Measurements from ENCODE around the gene ATP1A2.
"Not testable (repeated sequence)": the region's sequence is repeated elsewhere in the genome, so short reads cannot be mapped to it uniquely, and the experiment has no call there.

The ATP1A2 gene

DNA sequence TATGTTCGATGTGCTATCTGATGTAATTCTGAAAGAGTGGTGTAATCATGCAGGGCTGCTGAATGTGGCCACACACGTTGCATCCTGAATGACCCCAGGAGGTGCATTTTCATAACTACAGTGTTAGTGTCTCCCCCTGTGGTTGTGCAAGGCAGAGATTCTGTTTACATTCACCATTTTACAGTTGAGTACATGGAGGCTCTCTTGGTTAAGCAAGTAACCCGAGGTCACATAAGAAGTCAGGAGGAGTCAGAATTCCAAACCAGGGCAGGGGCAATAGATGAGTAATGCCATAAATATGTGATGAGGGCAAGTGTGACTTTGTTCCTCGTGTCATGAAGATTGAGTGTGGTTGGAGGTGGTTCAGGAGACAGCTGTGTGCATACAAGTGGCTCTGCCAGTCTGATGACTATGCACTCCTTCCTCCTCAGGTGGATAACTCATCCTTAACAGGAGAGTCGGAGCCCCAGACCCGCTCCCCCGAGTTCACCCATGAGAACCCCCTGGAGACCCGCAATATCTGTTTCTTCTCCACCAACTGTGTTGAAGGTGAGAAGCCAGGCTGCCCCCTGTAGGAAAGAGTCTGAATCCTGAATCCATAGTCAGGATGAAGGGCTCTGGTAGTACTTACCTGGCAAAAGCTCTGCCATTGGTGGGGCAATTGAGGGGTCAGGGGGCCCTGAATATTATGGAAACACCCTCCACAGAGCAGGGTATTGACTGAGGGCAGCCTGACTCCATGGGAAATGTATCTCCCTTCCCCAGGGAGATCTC is 9.3 kb downstream of the ATP1A2 start:
- no peak for DNase-seq (ENCODE audit: low read depth, low spot score)

DNA sequence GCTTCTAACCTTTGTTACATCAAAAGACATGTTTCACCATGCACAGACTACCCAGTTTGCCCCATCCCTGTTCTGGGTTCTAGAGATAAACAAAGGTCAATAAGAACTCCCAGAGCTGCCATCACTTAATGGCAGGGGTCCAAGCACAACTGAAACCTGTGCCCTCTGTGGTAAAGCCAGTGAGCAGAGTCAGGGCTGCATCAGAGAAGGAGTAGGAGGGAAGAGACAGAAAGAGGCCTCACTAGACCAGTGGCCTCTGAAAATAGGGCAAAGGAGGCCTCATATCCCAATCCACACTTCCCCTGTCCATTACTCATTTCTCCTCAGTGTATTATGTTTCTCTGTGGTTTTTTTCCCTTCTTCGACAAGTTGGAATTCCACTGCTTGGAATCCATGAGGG is 10.2 kb downstream of the ATP1A2 start:
- DNase-seq (ENCODE audit: low read depth, low spot score) = no peak

DNA sequence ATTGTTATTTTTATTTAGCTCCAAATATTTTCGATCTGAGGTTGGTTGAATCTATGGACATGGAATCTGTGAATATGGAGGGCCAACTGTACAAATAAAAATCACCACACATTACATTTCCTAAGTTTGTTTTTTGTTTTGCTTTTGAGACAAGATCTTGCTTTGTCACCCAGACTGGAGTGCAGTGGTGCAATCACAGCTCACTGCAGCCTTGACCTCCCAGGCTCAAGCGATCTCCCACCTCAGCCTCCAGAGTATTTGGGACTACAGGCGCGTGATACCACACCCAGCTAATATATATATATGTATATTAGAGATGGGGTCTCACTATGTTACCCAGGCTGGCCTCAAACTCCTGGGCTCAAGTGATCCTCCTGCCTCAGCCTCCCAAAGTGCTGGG is 10.8 kb downstream of the ATP1A2 start:
- not testable (repeated sequence) for DNase-seq (ENCODE audit: low read depth, low spot score)

DNA sequence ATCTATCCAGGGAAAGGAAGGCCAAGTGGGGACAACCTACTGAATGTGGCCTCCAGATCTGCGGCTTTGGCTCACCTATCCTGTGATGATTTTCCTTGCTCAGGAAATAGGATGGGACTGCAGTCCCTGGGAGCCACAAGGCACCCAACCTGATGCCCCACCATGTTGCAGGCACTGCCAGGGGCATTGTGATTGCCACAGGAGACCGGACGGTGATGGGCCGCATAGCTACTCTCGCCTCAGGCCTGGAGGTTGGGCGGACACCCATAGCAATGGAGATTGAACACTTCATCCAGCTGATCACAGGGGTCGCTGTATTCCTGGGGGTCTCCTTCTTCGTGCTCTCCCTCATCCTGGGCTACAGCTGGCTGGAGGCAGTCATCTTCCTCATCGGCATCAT is 11.8 kb downstream of the ATP1A2 start:
- DNase-seq (ENCODE audit: low read depth, low spot score) = no peak

DNA sequence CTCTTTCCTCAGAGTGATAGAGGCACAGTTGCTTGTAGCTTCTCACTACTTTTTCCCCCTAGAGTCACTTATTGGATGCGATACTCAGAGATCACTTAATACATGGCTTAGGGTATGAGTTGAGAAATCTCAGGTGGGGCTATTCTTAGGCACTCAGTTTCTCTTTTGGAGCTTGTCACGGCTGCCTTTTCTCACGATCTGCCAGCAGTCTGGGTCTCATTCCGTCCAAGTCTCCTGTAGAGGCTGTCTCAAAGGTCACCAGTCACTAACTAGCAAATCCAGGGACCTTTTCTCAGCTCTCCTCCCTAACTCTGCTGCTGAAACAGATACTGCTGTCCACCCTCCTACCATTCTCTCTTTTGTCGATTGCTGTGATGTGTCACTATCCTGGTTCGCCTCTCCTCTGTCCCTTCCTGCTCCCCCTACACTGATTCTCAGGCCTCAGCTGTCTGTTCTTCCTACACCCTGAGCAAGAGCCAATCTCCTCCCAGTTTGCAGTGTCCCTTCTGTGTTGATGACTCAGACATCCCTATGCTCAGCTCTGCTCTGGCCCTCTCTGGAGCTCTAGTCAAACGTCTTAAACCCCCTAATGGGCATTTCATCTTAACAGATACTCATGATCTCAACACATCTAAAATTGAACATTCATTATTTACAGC is 12.4 kb downstream of the ATP1A2 start:
- DNase-seq (ENCODE audit: low read depth, low spot score) = no peak

DNA sequence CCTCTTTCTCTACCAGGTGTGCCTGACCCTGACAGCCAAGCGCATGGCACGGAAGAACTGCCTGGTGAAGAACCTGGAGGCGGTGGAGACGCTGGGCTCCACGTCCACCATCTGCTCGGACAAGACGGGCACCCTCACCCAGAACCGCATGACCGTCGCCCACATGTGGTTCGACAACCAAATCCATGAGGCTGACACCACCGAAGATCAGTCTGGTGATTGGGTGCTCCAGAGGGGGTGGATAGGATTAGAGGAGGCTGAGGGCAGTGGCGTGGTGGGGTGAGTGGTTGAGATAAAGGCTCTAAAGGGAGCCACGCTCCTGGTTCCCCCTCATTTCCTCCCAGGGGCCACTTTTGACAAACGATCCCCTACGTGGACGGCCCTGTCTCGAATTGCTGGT is 13.1 kb downstream of the ATP1A2 start:
- DNase-seq (ENCODE audit: low read depth, low spot score) = no peak

GRCh38 chr1:160129046-160129445 is 13.5 kb downstream of the ATP1A2 start:
- DNase-seq (ENCODE audit: low read depth, low spot score) = no peak

- no peak for DNase-seq (ENCODE audit: low read depth, low spot score)
Observed at GRCh38 chr1:160129558-160129957, 14.0 kb downstream of the ATP1A2 start.

- no peak for DNase-seq (ENCODE audit: low read depth, low spot score)
Observed at GRCh38 chr1:160129966-160130365, 14.4 kb downstream of the ATP1A2 start.

DNA sequence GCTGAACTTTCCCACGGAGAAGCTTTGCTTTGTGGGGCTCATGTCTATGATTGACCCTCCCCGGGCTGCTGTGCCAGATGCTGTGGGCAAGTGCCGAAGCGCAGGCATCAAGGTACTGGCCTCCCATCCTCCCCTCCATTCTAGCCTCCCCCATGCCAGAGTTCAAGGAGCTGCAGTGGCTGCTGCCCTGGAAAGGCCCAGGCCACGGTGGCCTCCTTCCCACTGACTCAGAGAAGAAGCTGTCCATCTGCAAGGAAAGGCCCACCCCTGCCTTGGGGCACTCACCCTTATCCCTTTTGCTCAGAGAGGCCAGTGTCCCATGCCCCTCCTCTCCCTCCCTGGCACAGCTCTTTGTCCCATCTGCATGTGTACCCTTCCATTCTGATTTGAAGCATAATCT is 14.9 kb downstream of the ATP1A2 start:
- no peak for DNase-seq (ENCODE audit: low read depth, low spot score)

DNA sequence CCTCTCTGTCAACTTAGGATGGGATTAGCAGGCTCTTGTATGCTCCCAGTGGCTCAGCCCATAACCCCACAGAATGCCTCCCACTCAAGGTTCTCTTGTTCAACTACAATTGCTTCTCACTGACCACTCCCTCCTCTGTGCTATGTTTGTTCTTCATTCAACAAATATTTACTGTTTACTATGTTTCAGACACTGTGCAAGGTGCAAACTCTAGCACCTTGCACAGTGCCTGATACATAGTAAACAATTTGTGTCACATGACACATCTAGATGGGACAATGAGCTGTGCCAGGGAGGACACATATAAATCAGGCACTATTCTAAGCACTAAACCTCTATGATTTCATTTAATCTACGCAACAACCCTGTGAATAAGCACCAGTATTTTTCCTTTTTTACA is 15.4 kb downstream of the ATP1A2 start:
- DNase-seq (ENCODE audit: low read depth, low spot score) = no peak

DNA sequence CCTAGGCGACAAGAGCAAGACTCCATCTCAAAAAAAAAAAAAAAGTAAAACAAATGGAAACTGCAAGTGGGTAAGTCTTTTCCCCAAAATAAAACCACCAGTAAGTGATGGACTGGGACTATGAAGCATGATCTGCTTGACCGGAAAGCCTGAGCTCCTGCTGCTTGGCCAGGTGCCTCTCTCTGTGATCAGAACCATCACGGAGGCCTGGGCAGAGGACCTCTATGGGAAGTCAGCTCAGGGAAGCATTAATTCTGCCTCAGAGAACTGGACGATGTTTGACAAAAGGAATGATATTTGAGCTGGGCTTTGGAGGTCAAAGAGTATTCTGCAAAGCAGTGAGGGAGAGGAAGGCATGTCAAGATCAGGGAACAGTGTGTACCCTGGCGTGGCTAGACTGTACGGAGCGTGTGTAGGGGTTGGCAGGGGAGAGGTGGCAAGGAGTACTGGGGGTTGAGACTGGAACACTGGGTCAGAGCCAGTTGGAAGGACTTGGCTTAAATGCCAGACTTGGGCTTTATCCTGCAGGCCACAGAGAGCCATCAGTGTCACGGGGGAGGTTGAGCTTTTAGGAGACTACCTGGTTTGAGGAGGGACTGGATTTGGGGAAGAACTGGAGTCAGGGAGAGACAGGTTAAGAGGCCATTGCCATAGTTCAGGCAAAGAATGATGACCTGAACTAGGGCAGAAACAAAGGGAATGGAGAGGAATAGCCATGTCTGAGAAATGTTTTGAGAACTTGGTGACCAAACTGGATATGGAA is 16.4 kb downstream of the ATP1A2 start:
- DNase-seq (ENCODE audit: low read depth, low spot score) = no peak

GRCh38 chr1:160133990-160134770 is 18.6 kb downstream of the ATP1A2 start:
- DNase-seq (ENCODE audit: low read depth, low spot score) = no peak

DNA sequence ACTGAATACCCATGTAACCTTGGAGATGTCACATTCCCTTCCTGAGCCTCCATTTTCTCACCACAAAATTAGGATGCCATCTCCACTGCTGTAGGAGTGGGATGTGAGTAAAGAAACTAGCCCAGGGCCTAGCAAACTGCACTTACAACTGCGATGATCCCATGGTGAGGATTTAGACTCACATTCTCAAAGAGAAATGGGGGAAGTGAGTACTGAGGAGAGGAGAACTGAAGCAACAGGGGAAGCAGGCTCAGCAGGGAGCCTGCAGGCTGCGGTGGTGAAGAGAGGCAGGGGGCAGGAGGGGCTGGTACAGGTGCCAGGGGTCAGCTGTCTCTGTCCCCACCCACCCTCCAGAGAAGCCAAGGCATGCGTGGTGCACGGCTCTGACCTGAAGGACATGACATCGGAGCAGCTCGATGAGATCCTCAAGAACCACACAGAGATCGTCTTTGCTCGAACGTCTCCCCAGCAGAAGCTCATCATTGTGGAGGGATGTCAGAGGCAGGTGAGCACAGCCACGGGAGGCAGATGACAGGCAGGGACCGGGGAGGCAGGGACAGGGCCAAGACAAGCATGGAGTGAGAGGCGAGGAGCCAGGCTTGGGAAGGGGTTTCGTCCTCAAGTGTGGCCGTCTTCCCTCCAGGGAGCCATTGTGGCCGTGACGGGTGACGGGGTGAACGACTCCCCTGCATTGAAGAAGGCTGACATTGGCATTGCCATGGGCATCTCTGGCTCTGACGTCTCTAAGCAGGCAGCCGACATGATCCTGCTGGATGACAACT is 19.4 kb downstream of the ATP1A2 start:
- DNase-seq (ENCODE audit: low read depth, low spot score) = no peak

DNA sequence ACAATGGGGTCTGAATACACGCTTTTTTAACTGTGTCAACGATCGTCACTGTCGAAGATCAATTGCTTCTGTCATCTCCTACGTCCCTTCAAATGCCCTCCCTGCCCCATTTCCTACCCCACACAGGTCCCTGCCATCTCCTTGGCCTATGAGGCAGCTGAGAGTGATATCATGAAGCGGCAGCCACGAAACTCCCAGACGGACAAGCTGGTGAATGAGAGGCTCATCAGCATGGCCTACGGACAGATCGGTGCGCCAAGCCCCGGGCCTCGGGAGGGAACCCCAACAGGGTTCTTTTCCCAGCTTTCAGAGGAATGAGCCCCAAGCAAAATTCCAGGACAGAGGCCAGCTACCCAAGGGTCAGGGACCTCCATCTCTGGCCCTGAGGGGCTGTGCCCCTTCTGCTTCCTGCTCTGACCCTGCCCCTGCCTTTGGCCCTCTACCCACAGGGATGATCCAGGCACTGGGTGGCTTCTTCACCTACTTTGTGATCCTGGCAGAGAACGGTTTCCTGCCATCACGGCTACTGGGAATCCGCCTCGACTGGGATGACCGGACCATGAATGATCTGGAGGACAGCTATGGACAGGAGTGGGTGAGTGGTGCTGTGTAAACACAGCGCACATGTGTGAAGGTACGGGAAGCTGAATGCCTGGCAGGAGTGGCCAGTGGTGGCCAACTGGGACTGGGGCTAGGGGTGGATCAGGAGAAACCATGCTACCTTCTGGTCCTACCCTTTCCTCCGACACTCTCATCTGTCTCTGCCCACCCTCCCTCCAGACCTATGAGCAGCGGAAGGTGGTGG is 20.8 kb downstream of the ATP1A2 start:
- no peak for DNase-seq (ENCODE audit: low read depth, low spot score)

GRCh38 chr1:160136926-160137200 is 21.3 kb downstream of the ATP1A2 start:
- DNase-seq (ENCODE audit: low read depth, low spot score) = no peak

GRCh38 chr1:160137216-160137862 is 21.8 kb downstream of the ATP1A2 start:
- DNase-seq (ENCODE audit: low read depth, low spot score) = no peak

DNA sequence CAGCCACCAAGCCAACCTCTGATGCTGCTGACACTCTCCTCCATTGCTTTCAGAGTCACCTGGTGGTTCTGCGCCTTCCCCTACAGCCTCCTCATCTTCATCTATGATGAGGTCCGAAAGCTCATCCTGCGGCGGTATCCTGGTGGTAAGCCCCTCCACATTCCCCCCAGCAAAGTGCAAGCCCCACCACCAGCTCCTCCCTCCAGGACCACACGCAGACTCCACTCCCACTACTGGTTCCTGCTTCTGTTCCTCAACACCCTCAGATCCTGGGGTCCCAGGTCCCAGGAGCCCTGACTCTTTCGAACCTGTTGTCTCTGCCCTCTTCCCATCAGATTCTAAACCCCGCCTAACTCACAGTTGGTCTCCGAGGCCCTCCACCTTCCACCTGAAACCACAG is 24.3 kb downstream of the ATP1A2 start:
- no peak for DNase-seq (ENCODE audit: low read depth, low spot score)

GRCh38 chr1:160143695-160144094 is 28.1 kb downstream of the ATP1A2 start:
- no peak for DNase-seq (ENCODE audit: low read depth, low spot score)

- no peak for DNase-seq (ENCODE audit: low read depth, low spot score)
Observed at GRCh38 chr1:160144921-160145320, 29.4 kb downstream of the ATP1A2 start.
